ENCODE data around the gene RAB11FIP4.

GRCh38 chr17:31486351-31487062 lies 95.0 kb downstream of the RAB11FIP4 start:
- no peak for TF ChIP-seq CTCF (IDR thresholded peaks at IDR 0.05; ENCODE audit: extremely low read depth in 1 of 2, insufficient read depth in 1 of 2, low read depth in 1 of 2, low read length in 2 of 2)
- TF ChIP-seq POLR2A (IDR thresholded peaks at IDR 0.05; ENCODE audit: low read depth, low read length) = no peak
- TF ChIP-seq MYC (IDR thresholded peaks at IDR 0.05; ENCODE audit: low read depth, low read length) = no peak
- TF ChIP-seq MAX (IDR thresholded peaks at IDR 0.05; ENCODE audit: insufficient read depth, insufficient read length) = no peak
- TF ChIP-seq POLR2AphosphoS5 (IDR thresholded peaks at IDR 0.05; ENCODE audit: insufficient read depth, low read depth, low read length) = no peak
- TF ChIP-seq EZH2 (IDR thresholded peaks at IDR 0.05; ENCODE audit: borderline replicate concordance, low read depth, low read length, severe bottlenecking) = no peak
- no peak for TF ChIP-seq FOS (IDR thresholded peaks at IDR 0.05; ENCODE audit: borderline replicate concordance, insufficient read depth, low read length)
- no peak for TF ChIP-seq JUN (IDR thresholded peaks at IDR 0.05; ENCODE audit: borderline replicate concordance, insufficient read depth, insufficient read length, low read depth)
